ENCODE data around the gene ELP2.
"Not testable (repeated sequence)": the region's sequence is repeated elsewhere in the genome, so short reads cannot be mapped to it uniquely, and the experiment has no call there.

The ELP2 gene

DNA sequence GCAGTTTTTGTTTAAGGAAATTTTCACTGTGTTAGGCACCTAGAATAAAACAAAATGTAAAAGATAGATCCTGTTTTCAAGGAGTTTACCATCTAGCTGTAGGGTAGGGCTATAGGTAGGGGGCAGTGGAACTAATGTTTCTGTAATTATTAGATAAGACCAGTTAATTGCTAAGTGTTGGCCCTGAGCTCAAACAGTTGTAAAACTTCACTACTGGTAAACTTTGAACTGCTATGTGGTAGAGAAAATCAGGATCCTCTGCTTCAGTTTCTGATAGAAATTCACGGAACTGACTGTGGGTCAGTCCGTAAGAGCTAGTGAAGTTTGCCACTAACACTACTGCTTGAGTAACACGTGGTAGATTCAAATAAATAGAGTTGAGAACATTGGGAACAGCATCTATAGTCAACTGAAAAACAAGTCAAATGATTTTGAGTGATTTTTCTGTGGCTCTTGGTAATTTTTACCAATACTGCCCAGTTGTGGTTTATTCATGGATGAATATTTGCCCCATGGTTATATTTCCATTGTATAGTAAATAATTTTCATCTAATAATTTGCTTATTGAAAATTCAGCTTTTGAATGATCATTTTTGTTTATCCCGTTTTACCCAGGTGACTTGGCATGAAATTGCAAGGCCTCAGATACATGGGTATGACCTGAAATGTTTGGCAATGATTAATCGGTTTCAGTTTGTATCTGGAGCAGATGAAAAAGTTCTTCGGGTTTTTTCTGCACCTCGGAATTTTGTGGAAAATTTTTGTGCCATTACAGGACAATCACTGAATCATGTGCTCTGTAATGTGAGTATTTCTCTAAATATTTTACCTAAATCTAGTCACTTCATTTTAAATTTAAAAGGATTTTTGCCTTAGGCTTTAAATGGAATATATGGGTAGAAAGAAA is 26.4 kb downstream of the ELP2 start:
- no peak overlapping the region for H3K4me3 ChIP-seq (ENCODE audit: low read depth, low read length)

DNA sequence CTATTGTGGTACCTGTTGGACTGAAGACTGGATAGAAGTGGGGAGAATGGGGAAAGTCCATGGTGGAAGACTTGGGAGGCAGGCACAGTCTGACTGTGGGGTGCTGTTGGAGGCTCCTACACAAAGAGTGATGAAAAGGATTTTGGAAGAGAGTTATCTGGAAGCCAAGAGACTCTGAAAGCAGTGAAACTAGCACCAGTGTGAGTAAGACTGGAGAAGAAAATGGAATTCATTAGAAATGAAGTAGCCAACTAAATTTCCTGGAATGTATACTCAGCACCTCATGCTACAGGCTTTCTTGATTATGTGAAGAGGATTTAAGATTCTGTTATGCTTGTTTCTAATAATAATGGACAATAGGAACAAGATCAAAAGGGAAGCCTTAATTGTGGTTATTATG is 27.7 kb downstream of the ELP2 start:
- no peak overlapping the region for H3K4me3 ChIP-seq (ENCODE audit: low read depth, low read length)

DNA sequence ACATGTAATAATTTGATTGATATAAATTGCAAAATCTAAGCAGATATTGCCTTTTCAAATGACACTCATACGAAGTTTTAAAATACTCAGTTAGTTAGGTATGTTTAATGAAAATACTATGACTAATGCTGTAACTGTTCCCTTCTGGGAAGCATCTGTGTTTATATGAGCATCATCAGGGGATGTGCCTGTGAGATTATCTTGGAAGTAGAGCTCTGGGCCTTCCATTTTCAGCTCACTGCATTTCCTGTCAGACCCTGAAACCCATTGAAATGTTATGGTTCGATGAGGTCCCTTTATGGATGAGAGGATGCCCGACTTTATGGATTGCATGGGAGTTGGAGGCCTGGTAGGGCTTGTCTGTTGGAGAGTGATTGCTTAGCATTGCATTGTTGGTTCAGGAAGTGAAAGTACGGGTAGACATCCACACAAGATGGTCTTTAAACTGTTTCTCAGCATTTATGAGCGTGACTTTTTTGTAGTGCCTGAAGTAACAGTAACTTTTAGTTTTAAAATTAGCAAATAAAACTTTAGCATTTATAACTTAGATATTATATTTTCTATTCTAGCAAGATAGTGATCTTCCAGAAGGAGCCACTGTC is 28.7 kb downstream of the ELP2 start:
- H3K4me3 ChIP-seq (ENCODE audit: low read depth, low read length) = no peak overlapping the region

DNA sequence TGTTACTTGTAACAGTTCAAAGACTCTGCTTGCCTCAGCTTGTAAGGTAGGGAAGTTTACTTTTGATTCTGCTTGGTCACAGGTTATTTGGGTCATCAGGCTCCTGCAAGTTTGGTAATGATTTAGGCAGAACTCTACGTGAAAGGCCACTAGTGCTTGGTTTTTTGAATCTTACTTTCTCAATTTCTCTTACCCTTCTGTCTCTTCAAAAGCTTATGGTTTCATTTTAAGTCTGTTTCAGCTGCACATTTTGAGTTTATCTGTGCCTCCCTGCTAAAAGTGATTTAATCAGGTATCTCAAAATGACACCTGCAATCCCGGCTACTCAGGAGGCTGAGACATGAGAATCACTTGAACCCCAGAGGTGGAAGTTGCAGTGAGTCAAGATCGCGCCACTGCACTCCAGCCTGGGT is 31.3 kb downstream of the ELP2 start:
- H3K4me3 ChIP-seq (ENCODE audit: low read depth, low read length) = no peak overlapping the region

DNA sequence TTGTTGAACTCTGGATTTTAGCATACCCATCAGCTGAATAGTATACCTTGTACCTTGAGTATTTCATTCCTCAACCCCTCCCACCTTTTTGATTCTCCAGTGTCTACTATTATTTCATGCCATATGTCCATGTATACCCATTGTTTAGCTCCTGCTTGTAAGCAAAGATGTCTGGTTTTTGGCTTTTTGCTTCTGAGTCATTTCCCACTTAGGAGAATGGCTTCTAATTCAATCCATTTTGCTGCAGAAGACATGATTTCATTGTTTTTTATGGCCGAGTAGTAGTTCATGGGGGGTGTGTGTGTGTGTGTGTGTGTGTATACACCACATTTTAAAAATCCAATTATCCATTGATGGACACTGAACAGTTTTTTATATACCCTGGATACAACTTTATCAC is 33.3 kb downstream of the ELP2 start:
- H3K4me3 ChIP-seq (ENCODE audit: low read depth, low read length) = no peak overlapping the region

DNA sequence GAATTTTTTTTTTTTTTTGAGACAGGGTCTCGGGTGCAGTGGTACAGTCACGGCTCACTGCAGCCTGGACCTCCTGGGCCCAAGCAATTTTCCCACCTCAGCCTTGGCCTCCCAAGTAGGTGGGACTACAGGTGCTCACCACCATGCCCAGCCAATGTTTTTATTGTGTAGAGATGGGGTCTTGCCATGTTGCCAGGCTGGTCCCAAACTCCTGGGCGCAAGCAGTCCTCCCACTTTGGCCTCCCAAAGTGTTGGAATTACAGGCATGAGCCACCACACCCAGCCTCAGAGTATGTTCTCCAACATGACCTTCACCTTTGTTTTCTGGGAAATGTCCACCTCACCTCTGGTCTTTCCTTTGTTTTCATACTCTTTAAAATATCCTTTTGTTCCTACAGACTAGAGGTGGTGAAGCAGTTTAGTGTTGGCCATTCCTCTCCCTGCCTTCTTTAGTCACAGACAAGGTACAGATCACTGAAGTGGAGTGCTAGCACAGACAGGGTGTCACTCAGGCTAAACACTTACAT is 38.1 kb downstream of the ELP2 start:
- H3K4me3 ChIP-seq (ENCODE audit: low read depth, low read length) = no peak overlapping the region

DNA sequence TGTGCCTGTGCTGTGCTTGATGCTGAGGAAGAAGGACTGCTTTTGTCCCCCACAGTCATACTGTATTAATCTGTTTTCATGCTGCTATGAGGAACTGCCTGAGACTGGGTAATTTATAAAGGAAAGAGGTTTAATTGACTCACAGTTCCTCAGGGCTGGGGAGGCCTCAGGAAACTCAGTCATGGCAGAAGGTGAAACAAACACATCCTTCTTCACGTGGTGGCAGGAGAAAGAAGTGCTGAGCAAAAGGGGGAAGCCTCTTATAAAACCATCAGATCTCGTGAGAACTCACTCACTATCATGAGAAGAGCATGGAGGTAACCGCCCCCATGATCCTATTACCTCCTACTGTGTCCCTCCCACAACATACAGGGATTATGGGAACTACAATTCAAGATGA is 38.6 kb downstream of the ELP2 start:
- not testable (repeated sequence) for H3K4me3 ChIP-seq (ENCODE audit: low read depth, low read length)

DNA sequence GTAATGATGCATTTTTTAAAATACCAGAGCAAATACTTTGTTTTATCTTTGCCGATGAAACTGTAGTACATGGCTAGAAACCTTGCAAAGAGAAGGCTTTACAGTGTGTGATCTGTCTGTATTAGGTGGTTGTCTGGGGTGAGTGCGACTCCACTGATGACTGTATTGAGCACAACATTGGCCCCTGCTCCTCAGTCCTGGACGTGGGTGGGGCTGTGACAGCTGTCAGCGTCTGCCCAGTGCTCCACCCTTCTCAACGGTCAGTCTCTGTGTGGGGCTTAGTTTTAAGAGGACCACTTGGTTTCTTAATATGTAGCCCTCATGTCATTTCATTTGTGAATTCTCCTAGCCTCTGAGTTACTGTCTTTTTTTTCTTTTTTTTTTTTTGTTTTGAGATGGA is 40.2 kb downstream of the ELP2 start:
- H3K4me3 ChIP-seq (ENCODE audit: low read depth, low read length) = no peak overlapping the region

DNA sequence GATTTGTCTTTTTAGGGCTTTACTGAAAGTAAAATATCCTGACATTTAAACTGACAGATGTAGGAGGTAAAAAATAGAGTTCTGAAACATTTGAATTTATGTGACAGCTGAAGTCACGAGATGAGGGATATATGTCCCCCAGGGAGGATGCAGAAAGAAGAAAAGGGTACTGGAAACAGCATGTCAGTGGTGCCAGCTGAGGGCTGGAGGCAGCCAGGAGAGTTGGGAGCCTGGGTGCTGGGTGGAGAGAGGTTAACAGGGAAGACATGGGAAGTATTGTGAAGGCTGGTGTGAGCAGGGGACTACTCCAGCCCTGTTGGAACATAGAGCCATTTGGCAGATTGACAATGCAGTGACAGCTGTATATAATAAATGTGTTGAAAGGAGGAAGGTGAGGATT is 45.8 kb downstream of the ELP2 start:
- no peak overlapping the region for H3K4me3 ChIP-seq (ENCODE audit: low read depth, low read length)

DNA sequence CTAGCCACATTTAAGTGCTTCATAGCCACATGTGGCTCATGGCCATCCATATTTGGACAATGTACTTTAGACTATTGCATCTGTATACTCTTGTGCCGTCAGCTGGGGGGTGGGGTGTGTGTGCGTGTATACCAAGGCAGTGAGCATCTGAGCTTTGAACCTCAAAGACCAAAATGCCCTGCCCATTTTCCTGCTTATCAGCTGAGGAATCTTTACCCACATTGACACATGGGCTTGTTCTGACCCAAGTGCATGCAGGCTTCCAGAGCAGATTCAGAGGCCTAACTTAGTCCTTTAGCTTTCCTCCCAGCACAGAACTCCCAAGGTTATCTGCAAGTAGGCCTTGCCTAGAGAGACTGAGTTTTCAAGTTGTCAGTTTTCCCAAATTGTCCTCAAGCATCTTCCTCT is 46.5 kb downstream of the ELP2 start:
- H3K4me3 ChIP-seq (ENCODE audit: low read depth, low read length) = no peak overlapping the region

DNA sequence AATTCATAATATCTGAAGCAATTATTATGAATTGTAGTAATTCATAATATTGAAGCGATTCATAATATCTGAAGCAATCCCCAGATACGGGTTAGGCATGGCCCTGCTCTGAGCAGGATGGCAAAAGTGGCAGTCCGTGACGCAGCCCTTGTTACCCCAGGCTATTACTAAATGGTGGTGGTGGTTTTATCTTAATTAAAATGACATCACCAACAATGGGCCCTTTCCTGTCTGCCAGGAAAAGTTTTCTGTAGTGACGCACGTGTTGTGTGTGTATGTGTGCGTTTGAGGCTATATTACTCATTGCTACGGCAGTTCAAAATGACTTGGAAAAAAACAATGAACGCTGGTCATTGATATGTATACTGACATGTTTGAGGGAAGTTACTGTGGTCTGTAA is 47.0 kb downstream of the ELP2 start:
- H3K4me3 ChIP-seq (ENCODE audit: low read depth, low read length) = no peak overlapping the region

DNA sequence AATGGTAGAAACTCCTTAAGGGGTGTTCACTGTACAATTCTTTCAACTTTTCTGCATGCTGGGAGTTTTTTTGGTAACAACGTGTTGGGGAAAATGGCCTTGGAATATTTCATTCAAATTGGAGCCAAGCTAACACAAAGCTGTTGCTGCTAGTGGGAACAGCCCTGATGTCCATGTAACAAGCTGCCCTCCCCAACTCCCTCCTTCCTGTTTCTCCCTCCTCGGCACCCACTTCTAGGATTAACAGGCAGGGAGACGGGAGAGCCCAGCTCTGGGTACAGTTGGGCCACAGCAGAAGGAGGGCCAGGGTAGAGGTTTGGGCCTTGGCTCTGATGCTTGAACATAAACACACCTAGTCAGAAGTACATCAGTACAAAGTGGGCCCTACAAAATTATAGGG is 48.2 kb downstream of the ELP2 start:
- no peak overlapping the region for H3K4me3 ChIP-seq (ENCODE audit: low read depth, low read length)

DNA sequence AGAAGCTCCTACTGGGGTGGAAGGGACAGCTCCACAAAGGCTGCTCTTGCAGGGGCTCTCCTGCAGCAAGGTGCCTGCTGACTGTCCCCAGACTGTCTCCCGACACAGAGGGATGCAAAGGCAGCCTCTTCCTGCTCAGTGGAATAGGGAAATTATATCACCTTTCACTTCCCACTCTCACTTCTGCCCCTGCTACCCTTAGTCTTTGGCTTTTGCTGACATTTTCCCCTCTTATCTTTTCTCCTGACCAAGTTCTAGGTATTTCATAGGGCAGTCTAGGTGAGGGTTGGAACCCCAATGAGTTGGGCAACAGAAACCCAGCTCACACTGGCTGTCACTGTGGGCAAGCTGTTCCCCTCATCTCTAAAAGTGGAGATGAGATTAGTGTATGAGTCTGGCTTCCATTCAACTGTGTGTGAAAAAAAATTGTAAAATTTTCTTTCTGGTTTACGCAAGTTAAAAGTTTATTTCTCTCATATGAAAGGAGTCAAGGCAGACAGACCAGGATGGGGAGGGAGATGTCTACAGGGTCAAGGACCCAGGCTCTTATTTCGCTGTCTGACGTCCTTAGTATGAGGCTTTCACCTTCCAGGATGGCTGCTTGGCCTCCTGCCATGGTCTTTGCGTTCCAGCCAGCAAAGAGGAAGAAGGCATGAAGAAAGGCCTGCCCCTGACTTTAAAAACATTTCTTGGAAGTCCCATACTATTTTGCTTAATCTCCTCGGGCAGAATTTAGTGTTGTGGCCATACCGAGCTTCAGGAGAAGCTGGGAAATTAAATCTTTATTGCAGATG is 50.1 kb downstream of the ELP2 start:
- H3K4me3 ChIP-seq (ENCODE audit: low read depth, low read length) = no peak overlapping the region

DNA sequence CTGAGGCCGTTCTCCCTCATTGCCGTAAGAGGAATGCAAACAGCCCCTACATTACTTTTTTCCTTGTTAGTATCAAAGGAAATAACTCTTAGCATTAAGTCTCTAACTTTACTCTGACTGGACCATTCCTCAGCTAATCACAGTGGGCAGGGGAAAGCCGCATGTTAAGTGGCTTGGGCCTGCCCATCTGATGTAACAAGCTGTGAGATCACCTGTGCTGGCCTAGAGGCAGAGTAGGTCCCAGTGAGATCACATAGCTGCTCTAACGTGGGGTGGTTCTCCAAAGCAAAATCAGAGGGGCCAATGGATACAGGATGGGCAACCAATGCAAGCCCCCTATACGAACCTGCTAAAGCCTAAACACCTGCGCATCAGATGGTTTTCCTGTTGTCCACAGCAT is 51.7 kb downstream of the ELP2 start:
- no peak overlapping the region for H3K4me3 ChIP-seq (ENCODE audit: low read depth, low read length)

DNA sequence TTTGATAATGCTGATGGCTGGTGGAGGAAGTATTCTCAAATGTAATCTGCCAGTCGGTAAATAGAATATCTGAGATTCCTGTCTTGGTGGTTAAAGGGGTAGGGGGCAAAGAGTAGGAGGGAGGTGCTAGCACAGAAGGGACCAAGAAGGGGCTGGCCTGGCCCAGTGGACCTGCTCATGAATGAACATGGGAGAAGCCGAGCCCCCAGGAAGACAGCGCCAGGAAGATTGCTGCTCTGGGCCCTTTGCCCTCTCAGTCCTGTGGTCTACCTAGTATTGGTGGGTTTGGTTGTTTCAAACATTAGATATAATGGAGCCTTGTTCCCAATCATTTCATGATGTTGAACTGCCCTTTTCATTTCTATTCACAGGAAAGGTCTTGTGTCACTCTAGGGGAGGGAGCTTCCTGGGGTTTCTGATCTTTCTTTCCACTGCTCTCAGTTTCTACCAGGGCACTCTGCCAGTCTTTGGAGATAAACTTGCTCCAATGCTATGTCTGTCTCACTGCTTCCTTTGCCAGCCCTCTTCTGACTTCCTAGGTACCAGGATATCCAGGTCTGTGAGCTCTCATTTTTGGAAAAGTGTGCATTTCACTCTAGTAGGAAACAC is 52.3 kb downstream of the ELP2 start:
- H3K4me3 ChIP-seq (ENCODE audit: low read depth, low read length) = no peak overlapping the region

DNA sequence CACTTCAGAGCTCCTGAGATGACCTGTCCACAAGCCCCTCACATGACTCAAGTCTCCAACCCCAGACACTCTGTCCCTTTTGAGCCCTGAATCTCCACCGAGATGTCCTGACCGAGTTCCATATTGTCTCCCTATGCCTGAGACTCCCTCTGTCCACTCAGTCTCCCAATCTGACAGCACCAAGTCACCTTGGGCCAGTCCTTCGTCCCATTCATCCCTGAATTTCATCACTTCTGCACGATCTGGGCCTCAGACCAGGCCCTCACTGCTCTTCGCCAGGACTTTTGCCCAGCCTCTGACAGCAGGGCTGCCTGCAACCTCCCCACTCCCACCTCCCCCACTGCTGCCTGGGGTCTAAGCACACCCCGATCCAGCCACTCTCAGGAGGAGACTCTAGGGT is 53.3 kb downstream of the ELP2 start:
- no peak overlapping the region for H3K4me3 ChIP-seq (ENCODE audit: low read depth, low read length)

DNA sequence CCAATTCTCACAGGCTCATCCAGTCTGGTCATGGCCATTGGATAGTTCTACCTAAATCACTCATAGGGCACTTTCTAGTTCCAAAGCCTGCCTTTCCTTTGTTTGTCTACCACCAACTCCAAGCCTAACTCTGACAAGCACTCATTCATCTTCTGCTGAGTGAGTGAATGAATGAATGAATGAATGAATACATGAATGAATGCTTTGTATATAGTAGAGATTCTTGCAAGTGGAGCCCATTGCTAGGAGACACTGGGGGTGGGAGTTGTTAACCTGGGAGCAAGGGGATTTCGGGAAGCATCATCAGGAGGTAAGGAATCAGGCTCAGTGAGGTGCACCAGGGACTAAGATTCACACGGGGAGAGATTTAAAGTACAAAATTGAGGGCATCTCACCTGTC is 54.3 kb downstream of the ELP2 start:
- no peak overlapping the region for H3K4me3 ChIP-seq (ENCODE audit: low read depth, low read length)

DNA sequence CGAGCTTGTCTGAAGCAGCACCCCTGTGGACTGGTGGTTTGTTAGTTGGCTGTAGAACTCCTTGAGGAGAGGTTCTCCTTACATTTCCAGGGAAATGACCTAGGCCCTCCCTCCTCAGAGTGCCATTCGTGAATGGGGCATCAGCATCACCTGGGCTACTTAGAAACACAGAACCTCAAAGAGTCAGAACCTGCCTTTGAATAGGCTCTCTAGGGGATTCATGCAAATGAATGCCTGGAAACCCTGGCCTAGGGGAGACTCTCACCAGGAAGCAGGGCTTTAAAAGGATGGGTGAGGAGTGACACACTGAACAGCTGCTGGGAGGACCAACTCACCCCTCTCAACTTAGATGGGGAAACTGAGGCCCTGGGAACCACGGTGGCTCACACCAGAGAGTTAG is 55.5 kb downstream of the ELP2 start:
- H3K4me3 ChIP-seq (ENCODE audit: low read depth, low read length) = no peak overlapping the region

DNA sequence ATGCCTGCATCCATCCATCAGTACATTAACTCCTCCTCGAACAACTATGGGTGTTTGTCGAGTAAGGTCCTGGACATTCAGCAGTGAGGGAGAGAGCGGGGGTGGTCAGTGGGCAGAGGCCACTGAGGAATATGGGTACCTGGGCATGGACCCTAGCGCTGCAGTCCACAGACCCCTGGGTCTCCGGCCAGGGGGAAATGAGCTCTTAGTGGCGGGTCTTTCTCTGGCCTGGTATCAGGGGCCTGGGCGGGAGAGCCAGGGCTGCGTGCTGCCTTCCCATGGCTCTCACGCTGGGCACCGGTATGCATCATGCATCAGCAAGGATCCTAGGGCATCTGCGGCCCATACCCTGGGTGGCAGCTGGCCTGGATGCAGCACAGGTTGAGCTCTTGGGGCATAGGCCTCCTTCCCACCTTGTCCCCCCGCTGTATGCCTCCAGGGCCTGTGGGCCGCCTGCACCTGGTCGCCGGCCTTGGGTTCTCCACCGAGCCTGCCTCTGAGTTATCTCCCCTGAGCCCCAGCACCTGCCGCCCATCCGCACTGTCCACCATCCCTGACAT is 56.3 kb downstream of the ELP2 start:
- no peak overlapping the region for H3K4me3 ChIP-seq (ENCODE audit: low read depth, low read length)

DNA sequence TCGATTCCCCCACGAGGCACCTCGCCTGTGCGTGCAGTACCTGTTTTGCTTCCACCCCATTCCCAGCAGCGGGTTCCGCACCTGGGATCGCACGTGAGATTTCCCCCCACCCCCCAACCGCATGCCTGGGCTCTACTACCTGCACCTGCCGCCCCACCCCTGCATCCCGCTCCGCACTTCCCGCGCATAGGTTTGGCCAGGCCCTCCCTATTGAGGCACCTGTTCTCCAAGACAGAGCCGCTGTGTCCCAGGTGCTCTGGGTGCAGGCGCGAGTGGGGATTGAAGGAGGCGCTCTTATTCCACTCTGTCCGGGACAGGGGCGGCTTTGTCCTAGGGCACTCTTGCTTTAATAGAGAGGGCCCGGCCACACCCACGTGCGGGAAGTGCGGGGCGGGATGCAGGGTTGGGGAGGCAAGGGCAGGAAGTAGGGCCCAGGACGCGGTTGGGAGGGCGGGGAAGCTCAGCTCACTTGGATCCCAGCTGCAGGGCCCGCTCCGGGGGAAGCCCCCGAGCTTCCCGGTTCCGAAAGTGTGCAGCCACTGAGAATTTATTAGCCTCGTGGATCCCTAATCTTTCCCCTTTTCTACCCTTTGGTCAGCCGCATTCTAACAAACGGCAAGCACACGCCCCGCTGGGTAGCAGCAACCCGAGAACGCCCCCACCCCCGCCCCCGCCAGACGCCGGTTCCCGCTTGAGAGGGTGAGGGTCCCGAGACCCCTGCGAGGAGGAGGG is 56.9 kb downstream of the ELP2 start:
- peak overlapping the region; percentile 47 for H3K4me3 ChIP-seq (ENCODE audit: low read depth, low read length)

Data from iPS-11a (cell line).